HCT116 (cell line): ENCODE results near the gene HAPLN1.

Experiments
- CTCF ChIP-seq, 3 experiments: fragments of 200-600 bp in 1 of 3; sonication (generic) in 1 of 3; IDR thresholded peaks in 2 of 3; conservative IDR thresholded peaks in 1 of 3; 2 replicates each; pipeline ENCODE4 v1.5.1; 2012 to 2017; ENCODE audit warnings: low read depth in 2 of 3, low read length in 2 of 3, antibody characterized with exemption in 1 of 3, borderline replicate concordance in 1 of 3, control low read depth in 1 of 3, mild to moderate bottlenecking in 1 of 3, mixed read lengths in 1 of 3, mixed run types in 1 of 3, moderate library complexity in 1 of 3; ENCODE audit not compliant: insufficient read depth in 1 of 3
- POLR2A ChIP-seq: IDR thresholded peaks from 2 replicates; pipeline ENCODE4 v1.7.0; 2011; ENCODE audit warnings: borderline replicate concordance; ENCODE audit not compliant: insufficient read depth, insufficient read length; ENCODE audit errors: extremely low read depth

- TF ChIP-seq CTCF (IDR thresholded peaks at IDR 0.05 in 2 of 3, conservative IDR thresholded peaks at IDR 0.05 in 1 of 3; ENCODE audit: borderline replicate concordance in 1 of 3, insufficient read depth in 1 of 3, low read depth in 2 of 3, low read length in 2 of 3) (no peak), POLR2A (no peak)
These were observed 3.3 kb upstream of the HAPLN1 start for GRCh38 chr5:83724001-83724400.
